PC-9 (cell line): ENCODE data around the gene USP48.

ENCODE experiments used
- EZH2 ChIP-seq: fragments of 200-600 bp; sonication (generic); IDR thresholded peaks from 2 replicates; pipeline ENCODE4 v1.8.0; 2017; ENCODE audit warnings: antibody characterized with exemption, low read depth
- TF ChIP-seq, protein P1 (sequence below): fragments of 200-600 bp; sonication (generic); conservative IDR thresholded peaks from 2 replicates; pipeline ENCODE4 v1.6.1; 2017; ENCODE audit warnings: mixed run types, antibody characterized with exemption, mild to moderate bottlenecking, moderate library complexity

DNA sequence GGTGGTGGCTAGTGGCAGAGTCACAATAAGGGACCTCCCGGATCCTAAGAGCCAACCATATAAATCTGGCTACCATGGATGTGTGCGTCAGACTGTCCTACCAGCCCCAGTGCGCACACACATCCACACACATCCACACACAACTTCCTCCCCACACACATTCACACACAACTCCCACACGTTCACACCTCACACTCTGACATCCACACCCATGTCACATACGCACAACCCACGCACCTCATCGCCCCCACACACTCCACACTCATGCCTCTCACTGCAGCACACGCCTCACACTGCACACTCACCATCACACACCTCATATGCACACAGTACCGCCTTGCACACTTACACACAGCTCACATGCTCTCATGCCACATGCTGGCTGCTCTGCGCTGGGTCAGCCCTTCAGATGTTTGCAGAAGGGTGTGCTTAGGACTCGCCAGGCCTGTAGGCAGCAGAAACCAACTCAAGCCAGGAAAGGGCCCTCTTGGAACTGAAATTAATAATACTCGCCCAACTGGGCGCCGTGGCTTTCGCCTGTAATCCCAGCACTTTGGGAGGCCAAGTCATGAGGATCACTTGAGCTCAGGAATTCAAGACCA lies 32.1 kb upstream of the USP48 start:
- TF ChIP-seq, protein P1, sequence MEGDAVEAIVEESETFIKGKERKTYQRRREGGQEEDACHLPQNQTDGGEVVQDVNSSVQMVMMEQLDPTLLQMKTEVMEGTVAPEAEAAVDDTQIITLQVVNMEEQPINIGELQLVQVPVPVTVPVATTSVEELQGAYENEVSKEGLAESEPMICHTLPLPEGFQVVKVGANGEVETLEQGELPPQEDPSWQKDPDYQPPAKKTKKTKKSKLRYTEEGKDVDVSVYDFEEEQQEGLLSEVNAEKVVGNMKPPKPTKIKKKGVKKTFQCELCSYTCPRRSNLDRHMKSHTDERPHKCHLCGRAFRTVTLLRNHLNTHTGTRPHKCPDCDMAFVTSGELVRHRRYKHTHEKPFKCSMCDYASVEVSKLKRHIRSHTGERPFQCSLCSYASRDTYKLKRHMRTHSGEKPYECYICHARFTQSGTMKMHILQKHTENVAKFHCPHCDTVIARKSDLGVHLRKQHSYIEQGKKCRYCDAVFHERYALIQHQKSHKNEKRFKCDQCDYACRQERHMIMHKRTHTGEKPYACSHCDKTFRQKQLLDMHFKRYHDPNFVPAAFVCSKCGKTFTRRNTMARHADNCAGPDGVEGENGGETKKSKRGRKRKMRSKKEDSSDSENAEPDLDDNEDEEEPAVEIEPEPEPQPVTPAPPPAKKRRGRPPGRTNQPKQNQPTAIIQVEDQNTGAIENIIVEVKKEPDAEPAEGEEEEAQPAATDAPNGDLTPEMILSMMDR, result no peak
- TF ChIP-seq EZH2, result no peak
